HUES6 (cell line): ENCODE data around the gene DNMT3A.

ENCODE experiments used
- H3K27ac ChIP-seq: 2 replicates; pipeline ENCODE4 v1.7.0; 2013; ENCODE audit warnings: low read depth, mild to moderate bottlenecking, low read length, inconsistent platforms
- H3K27me3 ChIP-seq: 2 replicates; pipeline ENCODE4 v1.6.1; 2013; ENCODE audit warnings: low read length; ENCODE audit not compliant: control insufficient read depth, insufficient read depth
- H3K36me3 ChIP-seq: 2 replicates; pipeline ENCODE4 v1.6.1; 2013; ENCODE audit warnings: low read length; ENCODE audit not compliant: control insufficient read depth, insufficient read depth
- H3K4me1 ChIP-seq: 2 replicates; pipeline ENCODE4 v1.6.1; 2013; ENCODE audit warnings: low read length; ENCODE audit not compliant: control insufficient read depth, insufficient read depth
- H3K4me3 ChIP-seq: 2 replicates; pipeline ENCODE4 v1.5.1; 2013; ENCODE audit warnings: low read depth, low read length
- H3K9ac ChIP-seq: one replicate; pipeline ENCODE4 v1.6.1; 2013; ENCODE audit warnings: mild to moderate bottlenecking, low read length
- H3K9me3 ChIP-seq: 2 replicates; pipeline ENCODE4 v1.6.1; 2013; ENCODE audit warnings: low read depth, low read length; ENCODE audit not compliant: control insufficient read depth, insufficient read depth

DNMT3A gene

DNA sequence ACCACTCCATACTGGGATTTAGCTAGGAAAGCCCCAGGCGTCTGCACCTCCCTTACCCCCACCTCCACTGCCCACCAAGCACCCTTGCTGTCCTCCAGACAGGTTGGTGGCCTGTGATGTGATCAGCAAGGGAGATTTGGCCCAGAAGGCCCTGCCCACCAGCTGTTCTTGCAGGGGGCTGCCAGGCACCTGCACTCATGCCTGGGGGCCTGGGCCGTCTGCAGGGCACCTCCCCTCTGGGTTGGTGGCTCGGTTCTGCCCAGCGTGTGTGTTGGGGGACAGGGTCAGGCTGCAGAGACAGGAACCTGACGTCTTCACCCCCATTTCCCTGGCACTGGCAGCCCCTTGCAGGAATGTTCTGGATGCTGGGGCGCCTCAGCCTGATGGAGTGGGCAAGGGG, 5.8 kb downstream of the DNMT3A start:
- Histone ChIP-seq H3K36me3 (no peaks in the 10 kb centered on the region), H3K4me1 (peaks cover 46% of the 10 kb centered on the region), H3K9ac (no peak overlapping the region), H3K27ac (no peak overlapping the region), H3K27me3 (peaks cover 10% of the 10 kb centered on the region; the same call in 1 of the 2 replicates), H3K9me3 (no peaks in the 10 kb centered on the region), H3K4me3 (no peak overlapping the region)

DNA sequence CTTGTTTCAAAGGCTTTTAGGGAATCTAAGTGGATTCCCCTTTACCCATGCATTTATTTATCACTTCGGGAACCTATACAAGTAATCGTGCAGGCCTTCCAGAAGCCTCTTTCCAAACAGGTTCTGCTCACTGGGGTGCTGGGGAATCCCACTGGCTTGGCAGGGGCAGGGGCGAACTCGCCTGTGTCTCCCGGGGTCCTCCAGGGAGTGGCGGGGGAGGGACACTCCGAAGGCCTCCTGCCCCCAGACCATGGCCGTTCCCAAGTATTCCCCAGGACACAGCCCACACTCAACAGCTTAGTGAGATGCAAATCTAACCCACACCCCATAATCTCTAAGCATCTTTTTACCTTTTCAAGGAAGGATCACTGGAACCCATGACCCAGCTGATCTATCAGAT, 6.5 kb downstream of the DNMT3A start:
- Histone ChIP-seq H3K4me3 (no peak overlapping the region), H3K27me3 (peaks cover 10% of the 10 kb centered on the region; the same call in 1 of the 2 replicates), H3K27ac (no peak overlapping the region), H3K9me3 (no peaks in the 10 kb centered on the region), H3K36me3 (no peaks in the 10 kb centered on the region), H3K4me1 (peaks cover 46% of the 10 kb centered on the region), H3K9ac (no peak overlapping the region)

DNA sequence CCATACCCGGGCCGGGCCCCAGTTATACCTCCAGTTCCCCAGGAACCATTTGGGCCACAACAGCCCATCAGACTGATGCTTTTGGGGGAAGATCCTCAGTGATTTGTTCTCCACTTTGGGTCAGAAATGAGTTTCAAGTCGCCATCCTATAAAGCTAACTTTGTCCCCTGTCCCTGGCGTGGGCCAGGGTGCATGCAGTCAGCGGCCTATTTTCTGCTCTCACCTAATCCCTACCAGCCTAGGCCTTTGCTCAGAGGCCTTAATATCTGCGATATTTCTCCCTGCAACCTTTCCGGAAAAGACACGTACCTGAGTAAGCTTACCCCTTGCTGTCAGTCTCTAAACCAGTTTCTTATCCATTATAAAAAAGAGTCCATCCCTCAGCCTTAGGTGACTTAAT, 7.2 kb downstream of the DNMT3A start:
- Histone ChIP-seq H3K27me3 (peaks cover 5% of the 10 kb centered on the region; the same call in 1 of the 2 replicates), H3K9me3 (no peaks in the 10 kb centered on the region), H3K4me1 (peaks cover 41% of the 10 kb centered on the region)

DNA sequence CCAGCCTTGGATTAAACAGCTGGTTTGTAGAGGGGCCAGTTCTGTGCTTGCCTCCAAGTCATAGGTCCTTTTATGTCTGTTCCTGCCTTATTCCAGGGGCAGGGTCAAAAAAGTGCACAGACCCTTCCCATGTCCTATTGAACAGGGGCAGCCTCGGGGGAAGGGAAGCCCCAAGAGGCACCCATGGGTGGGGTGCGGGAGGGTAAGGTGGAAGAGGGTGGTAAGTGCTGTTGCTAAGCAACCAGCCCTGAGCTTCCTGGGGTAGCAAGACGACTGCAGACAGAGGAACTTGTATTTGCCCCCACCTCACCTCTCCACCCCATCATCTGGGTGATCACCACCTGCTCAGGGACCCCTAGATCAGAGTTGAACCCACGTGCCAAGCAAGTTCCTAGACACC, 7.7 kb downstream of the DNMT3A start:
- Histone ChIP-seq H3K9ac (no peak overlapping the region), H3K4me3 (no peak overlapping the region), H3K36me3 (no peaks in the 10 kb centered on the region), H3K27ac (no peak overlapping the region), H3K27me3 (peaks cover 5% of the 10 kb centered on the region; the same call in 1 of the 2 replicates), H3K4me1 (peaks cover 37% of the 10 kb centered on the region), H3K9me3 (no peaks in the 10 kb centered on the region)

More for the DNA sequence above, 7.2 kb downstream of the DNMT3A start:
- no peak overlapping the region for H3K9ac ChIP-seq
- no peaks in the 10 kb centered on the region for H3K36me3 ChIP-seq
- H3K27ac ChIP-seq: no peak overlapping the region
- no peak overlapping the region for H3K4me3 ChIP-seq

DNA sequence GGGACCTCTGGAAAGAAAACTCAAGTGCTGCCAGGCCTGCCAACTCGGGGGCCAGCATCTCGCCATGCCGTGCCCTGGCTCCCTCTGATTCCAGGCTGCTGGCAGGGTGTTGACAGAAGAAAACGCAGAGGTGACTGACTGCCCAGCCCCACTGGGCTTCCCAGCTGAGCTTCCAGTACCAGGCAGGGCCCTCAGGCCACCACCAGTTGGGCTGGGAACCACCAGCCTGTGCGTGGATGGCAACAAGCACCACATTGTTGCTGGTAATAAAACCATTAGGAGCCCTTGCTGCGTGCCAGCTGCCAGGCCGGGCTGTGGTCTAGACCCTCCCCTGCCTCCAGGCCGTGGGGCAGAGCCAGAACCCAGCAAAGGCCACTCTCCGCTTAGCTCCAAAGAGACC, 9.2 kb downstream of the DNMT3A start:
- H3K4me3 ChIP-seq: no peak overlapping the region

DNA sequence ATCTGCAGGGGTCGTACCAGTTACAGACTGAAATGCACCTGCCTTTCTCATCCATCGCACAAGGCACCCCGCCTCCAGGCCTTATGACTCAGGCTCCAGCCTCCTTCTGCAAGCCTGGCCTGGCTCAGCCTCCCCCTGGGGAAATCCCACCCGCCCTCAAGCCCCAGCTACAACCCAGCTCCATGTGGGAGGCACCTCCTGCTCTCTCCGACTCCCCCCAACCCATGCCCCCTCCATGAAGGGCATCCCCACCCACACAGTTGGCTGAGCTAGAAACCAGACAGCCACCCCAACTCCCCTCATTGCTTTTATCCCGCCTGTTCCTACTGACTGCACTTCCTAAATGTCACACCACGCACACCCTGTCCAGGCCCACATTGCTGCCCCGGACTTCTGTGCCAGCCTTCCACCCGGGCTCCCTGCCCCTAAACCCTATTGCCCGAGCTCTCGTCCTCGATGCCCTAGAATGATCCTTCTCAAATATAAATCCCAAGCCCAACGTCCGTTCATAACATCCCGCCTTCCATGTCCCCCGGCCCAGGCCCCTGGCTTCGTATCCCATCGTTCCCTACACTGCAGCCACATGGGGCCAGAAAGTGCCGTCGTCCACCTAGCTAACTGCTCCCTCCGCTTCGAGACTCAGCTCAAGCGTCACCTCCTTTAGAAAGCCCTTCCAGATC, 9.9 kb downstream of the DNMT3A start:
- peaks cover 28% of the 10 kb centered on the region for H3K4me1 ChIP-seq
- H3K4me3 ChIP-seq: no peak overlapping the region
- H3K9me3 ChIP-seq: 0 out of 2 replicates have a peak, but pooled peaks cover 2% of the 10 kb centered on the region
- H3K27ac ChIP-seq: no peak overlapping the region
- no peak overlapping the region for H3K9ac ChIP-seq
- no peaks in the 10 kb centered on the region for H3K36me3 ChIP-seq
- no peaks in the 10 kb centered on the region for H3K27me3 ChIP-seq

More for the DNA sequence above, 9.2 kb downstream of the DNMT3A start:
- no peaks in the 10 kb centered on the region for H3K36me3 ChIP-seq
- H3K9ac ChIP-seq: no peak overlapping the region
- H3K27ac ChIP-seq: no peak overlapping the region
- H3K27me3 ChIP-seq: no peaks in the 10 kb centered on the region
- peaks cover 35% of the 10 kb centered on the region for H3K4me1 ChIP-seq
- no peaks in the 10 kb centered on the region for H3K9me3 ChIP-seq

DNA sequence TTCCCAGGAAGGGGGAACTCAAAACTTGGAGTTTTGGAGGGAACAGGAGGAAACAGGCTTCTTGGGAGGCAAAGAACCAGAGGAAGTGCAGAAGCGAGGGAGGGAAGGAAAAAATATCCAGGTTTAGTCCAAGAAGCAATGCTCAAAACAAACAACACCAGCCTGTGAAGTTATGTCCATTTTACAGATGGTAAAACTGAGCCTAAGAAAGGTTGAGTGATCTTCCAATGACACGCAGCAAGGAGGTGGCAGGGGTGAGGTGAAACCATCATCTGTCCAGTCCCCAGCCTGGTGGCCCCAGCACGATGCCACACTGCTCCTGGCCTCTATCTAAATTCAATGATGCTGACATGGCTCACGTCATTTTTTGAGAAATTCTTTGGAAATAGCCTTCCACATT, 10.8 kb downstream of the DNMT3A start:
- H3K9me3 ChIP-seq: peaks cover 9% of the 10 kb centered on the region
- H3K27ac ChIP-seq: no peak overlapping the region
- H3K27me3 ChIP-seq: no peaks in the 10 kb centered on the region
- no peaks in the 10 kb centered on the region for H3K36me3 ChIP-seq
- no peak overlapping the region for H3K9ac ChIP-seq
- H3K4me1 ChIP-seq: peaks cover 19% of the 10 kb centered on the region
- no peak overlapping the region for H3K4me3 ChIP-seq

DNA sequence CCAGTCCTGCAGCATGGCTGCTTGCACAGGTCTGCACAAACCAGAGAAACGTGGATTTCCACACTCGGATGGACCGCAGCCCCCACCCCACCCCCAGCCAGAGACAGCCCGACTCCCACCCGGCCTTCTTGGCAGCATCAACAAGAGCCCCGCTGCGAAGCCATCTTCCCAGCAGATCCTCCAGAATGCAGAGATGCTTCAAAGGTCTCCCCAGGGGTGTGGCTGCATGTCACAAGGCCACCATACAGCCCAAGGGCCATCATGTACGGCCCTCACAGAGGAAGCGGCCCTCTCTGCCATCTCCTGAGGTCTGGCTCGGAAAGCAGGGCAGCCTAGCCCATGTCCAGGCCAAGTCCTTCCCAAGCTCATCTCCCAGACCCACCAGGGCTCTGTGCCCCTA, 11.5 kb downstream of the DNMT3A start:
- no peak overlapping the region for H3K9ac ChIP-seq
- H3K4me1 ChIP-seq: peaks cover 12% of the 10 kb centered on the region
- peaks cover 9% of the 10 kb centered on the region for H3K9me3 ChIP-seq
- no peaks in the 10 kb centered on the region for H3K27me3 ChIP-seq
- H3K36me3 ChIP-seq: no peaks in the 10 kb centered on the region
- H3K27ac ChIP-seq: no peak overlapping the region
- no peak overlapping the region for H3K4me3 ChIP-seq

DNA sequence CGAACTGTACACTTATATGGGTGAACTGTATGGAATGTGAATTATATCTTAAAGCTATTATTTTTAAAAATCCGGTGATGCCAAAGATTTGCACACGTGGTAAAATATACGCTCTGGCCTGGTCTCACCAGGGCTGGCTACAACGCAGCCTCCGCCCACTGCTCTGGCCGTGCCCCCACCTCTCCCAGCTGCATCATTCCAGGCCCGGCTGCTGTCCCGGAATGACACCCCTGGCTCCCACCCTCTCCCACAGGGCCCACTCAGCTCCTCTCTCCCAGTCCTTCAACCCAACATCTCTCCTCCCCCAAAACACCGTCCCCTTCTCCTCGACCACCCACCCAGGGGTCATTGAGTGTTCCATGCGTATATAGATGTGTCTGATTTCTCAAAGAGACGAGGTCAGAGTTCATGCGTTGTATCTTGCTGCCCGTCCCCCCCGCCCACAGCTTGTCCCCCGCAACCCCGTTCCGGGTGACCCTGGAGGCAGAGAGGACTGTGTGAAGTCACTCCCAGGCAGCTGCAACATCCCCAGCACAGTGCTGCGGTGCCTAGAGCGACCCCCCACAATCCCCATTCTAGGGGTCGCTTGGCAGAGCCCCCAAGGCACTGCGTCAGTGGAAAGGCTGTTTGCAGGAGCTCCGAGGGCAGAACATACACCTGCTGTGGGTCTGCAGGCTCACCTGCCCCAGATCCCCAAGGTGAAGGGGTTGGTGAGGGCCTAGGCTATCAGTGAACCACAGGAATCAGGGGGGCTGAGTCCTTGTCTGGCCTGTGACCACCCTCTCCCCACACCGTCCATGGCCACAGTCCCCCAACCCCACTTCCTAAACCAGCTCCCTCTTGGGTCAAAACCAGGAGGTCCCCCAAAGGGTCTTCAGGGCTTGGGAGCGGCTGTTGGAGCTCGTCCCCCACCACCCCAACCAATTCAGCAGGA, 13.3 kb downstream of the DNMT3A start:
- Histone ChIP-seq H3K27ac (no peak overlapping the region), H3K36me3 (no peaks in the 10 kb centered on the region), H3K4me3 (no peak overlapping the region), H3K9me3 (peaks cover 9% of the 10 kb centered on the region), H3K9ac (no peak overlapping the region), H3K4me1 (peaks cover 1% of the 10 kb centered on the region), H3K27me3 (no peaks in the 10 kb centered on the region)

DNA sequence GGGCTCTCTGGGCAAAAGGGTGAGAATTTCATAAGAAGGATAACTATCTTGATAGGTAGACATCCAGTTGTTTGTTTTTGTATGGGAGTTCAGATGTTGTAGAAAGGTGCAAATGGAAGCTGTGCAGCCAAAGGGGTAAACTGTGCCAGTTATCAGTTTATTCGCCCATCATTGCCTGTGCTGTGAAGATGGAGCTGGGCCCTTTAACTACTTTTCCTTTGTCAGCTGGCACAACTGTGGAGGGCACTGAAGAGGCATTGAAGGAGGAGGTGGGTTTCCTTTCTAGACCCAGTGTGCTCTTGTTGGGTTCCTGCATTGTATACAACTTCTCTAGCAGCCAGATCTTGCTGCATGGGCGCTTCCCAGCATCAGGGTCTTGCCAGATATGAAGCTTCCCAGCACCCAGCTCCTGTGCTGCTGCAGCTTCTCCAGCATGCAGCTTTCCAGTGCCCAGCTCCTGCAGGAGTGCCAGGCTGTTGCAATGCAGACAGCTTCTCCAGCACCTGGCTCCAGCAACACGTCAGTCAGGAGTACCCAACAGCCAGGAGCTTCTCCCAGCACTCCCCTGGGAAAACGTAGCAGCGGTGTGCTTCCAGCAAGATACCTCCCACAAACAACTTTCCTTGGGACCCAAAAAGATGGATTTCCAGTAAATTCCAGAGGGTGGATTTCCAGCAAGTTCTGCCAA, 15.3 kb downstream of the DNMT3A start:
- Histone ChIP-seq H3K4me3 (no peak overlapping the region), H3K27me3 (no peaks in the 10 kb centered on the region), H3K27ac (no peak overlapping the region), H3K9ac (no peak overlapping the region), H3K36me3 (no peaks in the 10 kb centered on the region), H3K4me1 (peaks cover 9% of the 10 kb centered on the region), H3K9me3 (peaks cover 9% of the 10 kb centered on the region)
